NCI-H82 treated with DMSO at 0.1 percent for 48 hours (cell line): ENCODE results near the gene MAP3K10.

ENCODE experiments used
- DNase-seq: peaks from one replicate; lab custom pipeline; 2025; ENCODE audit not compliant: unreplicated experiment; lab: John Stamatoyannopoulos, UW

Gene MAP3K10

GRCh38 chr19:40247178-40247577 lies 56.0 kb downstream of the MAP3K10 start:
- DNase-seq = no peak

DNA sequence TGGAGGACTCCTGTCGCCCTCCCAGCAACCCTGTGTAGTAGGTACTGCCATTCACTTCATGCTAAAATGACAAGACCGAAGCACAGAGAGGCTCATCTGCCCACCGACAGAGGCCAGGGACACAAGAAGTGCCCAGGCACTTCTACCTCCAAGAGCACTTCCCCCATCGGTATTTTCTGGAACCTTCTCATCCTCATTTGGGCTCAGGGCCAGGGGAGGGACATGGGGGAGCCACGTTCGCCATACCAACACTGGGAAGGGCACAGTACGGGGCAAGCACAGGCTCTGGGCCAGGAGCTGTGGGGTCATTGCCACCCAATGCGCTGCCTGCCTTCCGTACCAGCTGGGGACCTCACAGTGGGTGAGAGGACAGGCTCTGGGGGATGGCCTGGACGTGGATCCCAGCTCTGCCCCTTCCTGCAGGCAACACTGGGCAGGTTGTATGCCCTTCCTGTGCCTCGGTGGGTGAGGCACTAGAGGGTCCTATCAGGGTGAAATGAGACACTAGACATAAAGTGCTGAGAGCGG lies 56.6 kb downstream of the MAP3K10 start:
- DNase-seq = no peak

DNA sequence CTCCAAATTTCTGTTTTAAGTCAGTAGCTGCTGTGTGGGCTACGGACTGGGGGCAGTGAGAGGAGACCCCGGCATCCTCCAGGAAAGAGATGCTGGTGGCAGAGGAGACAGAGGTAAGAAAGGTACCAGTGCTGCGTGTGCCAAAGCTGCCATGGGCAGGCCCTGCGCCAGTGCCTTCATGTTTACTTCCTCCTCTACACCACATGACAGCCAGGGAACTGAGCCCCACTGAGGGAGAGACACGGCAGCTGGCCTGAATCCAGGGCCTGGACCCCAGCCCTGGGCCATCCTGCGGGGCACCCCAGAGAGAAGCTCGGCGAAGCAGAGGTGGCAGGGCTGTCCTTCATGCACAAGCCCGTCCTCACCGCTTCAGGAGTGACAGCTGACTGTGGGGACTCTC lies 58.0 kb downstream of the MAP3K10 start:
- DNase-seq = no peak

DNA sequence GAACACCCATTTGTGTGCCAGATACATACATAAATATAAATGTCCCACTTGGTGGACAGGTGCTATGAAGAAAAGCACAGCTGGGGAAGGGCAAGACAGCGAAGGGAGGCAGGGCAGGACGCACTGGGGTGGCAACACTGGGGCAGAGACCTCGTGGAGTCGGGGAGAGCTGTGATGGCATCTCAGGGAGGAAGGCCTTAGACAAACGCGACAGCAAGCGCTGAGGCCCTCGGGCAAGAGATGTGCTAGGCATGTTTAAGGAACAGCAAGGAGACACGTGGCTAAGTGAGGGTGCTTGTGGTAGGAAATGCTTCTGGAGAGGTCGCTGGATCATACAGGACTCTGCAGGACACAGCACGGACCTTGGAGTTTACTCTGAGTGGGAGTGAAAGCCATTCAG lies 58.6 kb downstream of the MAP3K10 start:
- no peak for DNase-seq

DNA sequence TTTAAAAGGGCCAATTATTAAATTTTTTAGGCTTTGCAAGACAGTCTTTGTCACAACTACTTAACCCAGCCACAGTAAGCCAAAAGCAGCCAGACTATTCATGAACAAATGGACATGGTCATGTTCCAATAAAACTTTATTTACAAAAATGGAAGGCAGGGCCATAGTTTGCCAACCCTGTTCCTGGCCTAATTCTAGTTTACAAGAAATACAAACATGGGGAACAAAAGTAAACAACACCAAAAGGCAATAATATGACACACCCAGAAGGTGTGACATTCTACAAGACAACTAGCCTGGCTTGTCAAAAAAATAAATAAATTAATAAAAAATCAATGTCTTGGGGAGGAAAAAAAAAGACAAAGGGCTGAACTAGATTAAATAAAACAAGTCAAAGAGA lies 60.0 kb downstream of the MAP3K10 start:
- no peak for DNase-seq

GRCh38 chr19:40251991-40252390 lies 60.8 kb downstream of the MAP3K10 start:
- no peak for DNase-seq

DNA sequence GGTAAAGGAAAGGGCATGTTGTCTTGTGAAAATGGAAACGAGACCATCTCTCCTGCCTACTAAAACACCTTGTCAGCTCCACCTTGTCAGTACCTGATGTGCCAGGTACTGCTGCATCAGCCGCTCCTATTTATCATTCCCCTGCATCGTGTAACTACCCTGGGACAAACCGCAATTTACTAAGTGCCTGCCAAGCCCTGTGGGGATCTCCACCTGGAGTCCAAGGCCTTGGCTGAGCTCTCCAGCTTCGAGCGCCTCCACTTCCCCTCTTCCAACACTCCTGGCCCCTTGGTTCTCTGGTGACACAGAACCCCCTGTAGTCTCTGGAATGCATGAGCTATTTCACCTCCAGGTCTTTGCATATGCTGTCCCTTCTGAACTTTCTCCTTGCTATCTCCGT lies 61.2 kb downstream of the MAP3K10 start:
- DNase-seq = no peak

DNA sequence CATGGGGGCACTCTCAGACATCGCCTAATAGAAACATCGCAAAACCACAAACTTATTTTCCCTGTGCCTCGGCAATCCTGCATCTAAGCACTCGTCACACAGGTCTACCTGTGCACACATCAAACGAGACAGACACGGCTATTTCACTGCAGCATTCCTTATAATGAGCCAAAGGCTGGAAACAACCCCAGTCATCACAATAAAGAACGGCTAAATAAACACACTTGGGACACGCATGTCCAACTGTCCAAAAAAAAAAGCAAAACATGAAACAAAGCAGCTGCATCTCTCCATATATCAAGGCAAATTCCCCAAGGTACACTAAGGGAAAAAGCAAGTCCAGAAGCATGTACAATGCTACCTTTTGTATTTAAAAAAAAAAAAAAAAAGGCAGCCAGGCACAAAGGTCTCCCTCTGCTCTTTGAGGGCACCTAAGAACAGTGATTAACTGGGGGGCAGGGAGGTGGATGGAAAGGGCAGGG lies 62.4 kb downstream of the MAP3K10 start:
- no peak for DNase-seq

DNA sequence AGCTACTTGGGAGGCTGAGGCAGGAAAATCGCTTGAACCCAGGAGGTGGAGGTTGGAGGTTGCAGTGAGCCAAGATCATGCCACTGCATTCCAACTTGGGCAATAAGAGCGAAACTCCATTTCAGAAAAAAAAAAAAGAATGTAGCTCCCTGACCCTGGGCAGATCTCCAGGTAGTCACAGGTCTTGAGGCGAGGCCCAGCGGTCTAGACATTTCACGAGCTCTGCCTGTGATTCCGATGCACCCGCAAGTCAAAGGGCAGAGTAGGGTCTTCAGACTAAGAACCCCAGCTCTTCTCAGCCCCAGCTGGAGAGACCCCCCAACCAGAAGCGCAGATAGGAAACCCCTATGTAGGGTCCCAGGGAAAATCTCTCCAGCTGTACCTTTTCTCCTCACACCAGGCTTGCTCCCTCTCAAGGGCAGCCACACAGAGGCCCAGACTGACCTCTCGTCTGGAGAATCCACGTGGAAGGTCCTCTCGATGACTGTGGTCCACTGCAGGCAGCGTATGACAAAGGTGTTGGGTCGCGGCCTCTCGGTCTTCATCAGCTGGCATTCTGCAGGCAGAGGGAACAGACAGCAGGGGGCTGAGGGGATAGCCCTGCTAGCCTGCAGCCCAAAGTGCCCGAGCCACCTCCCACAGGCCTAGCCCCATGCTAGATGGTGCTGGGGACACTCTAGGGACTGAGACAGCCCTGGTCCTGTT lies 63.6 kb downstream of the MAP3K10 start:
- no peak for DNase-seq

GRCh38 chr19:40255619-40256166 lies 64.5 kb downstream of the MAP3K10 start:
- DNase-seq = no peak

DNA sequence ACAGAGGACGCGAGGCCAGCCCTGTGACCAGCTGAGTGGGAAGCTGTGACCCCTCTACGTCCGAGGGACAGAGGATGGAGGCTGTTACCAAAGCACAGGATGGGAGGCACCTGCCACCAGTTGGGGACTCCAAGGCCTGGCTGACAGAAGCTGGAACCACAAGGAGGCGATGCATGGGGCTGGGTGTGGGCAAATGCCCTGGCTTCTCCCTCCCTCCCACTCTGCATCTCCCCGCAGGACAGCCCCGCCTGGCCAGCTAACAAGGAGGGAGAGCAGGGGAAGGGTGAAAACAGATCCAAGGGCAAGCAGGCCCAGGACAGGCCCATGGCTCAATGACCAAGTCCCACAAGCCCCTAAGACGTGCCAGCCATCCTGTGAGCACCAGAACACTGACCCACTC lies 65.3 kb downstream of the MAP3K10 start:
- no peak for DNase-seq

DNA sequence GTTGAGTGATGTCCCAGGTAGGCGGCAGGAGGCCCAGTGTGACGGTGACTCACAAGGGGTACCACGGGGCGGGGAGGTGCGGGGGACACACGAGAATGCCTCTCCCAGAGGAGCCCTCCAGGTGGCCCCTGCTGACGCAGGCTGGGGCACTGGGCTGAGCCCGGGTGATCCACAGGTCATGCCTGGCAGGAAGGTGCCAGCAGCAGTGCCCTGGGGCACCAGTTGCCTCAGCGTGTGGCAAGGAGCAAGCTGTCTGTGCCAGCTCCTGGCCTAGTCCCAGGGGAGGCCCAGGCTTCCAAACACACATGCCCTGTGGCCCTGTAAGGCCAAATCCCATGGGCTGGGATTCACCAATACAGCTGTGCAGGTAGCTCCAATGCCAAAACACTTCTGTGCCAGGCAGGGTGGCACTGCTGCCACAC lies 65.9 kb downstream of the MAP3K10 start:
- no peak for DNase-seq

DNA sequence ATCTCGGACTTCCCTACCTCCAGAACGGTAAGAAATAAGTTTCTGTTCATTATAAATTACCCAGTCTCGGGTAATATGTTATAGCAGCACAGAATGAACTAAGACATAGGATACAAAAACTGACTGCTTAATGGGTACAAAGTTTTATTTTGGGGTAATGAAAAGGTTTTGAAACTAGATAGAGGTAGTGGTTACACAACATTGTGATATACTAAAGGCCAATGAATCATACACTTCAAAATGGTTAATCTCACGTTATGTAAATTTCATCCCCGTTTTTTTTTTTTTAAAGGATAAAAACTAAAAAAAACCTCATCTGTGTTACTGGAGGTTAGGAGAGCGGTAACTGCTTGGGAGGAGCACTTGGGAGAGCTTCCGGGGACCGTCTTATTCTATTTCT lies 70.4 kb downstream of the MAP3K10 start:
- no peak for DNase-seq

DNA sequence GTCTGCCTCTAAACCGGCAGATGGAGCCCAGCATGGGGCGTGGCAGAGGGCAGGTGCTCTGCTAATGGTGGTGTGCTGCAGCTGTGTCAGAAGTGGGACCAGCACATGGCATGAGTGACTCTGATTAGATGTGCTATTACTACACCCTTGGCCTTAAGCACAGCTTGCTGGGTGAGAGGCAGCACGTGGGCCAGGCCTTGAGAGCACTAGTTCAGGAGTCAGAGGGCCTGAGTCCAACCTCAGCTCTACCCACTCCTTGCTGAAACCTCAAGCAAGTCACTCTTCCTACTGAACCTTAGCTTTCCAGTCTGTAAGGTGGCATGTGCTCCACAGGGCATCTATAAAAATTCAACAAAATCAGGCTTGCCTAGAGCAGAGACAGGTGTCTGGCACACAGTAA lies 71.2 kb downstream of the MAP3K10 start:
- no peak for DNase-seq

DNA sequence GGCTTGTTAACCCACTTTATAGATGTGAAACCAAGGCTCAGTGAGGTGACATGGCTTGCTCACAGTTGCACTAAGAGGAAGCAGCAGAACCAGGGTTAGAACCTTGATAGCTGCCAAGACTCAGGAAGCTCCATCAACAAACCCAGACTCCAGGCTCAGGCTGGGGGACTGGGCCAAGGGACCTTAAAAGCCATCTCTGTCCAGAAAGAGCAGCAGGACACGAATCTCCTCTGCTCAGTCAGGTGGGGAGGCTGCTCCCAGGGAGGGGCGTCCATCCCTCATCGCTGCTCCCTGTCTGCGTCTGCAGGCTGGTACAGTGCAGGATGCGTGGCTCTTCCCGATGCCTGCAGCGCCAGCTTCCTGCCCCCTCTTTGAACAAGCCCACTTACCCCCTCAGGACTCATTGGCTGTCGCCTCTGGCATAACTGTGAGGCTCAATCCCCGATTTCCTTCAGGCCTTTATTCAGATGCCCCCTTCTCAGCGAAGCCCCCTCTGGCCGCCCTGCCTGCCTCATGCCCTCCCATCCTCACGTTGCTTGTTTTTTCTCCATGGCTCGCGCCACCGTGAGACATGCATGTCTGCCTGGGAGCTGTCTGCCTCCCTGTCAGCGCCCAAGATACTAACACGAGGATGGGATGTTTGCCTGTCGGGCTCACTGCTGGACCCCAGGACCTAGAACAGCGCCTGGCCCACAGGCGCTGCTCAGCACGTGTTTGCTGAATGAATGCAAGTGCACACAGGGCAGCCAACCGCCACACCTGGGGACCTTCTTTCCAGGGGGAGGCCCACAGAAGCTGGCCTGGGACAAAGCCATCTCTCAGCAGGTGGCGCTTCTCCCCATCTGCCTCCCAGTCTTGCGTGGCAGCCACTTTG lies 72.5 kb downstream of the MAP3K10 start:
- no peak for DNase-seq

- DNase-seq = no peak
These were observed 73.3 kb downstream of the MAP3K10 start for GRCh38 chr19:40264314-40265054.
